ENCODE measurements around the gene ME1.

DNA sequence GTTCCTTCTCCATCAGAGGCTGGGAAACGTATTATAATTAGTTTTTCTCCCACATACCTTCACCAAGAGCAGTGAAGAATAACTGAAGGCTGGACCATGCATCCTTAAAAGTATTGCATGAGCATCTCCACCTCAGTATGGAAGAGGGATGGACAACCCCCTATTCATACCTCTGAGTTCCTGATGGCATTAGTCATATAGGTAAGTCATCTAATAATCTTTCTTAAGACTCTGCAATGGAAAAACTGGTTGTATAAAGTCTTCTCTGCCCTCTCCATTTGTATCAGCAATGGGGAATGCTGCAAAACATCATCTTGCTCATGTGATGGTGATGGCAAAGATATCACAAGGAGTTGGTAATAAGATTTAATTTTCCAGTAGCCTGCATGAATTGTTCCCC lies 262.3 kb downstream of the ME1 start:
- no peak for TF ChIP-seq TAF1 (IDR thresholded peaks at IDR 0.05; ENCODE audit: borderline replicate concordance, insufficient read depth, low read length)
- TF ChIP-seq POLR2AphosphoS5 (IDR thresholded peaks at IDR 0.05; ENCODE audit: low read depth, low read length) = no peak
- TF ChIP-seq SIN3A (IDR thresholded peaks at IDR 0.05; ENCODE audit: borderline replicate concordance, insufficient read depth, low read length) = no peak
